PC-3 (cell line): ENCODE results near the gene TAF11. TPM values are rescaled to one million over a fixed set of nuclear protein-coding genes. Genes with fewer than 3 reads are reported as not detected.

Experiments used
- ATAC-seq: fragments of 200-7000 bp; cut with Tn5 transposase; 2 replicates; pipeline ENCODE4 v1.9.1; 2020; ENCODE audit warnings: mild to moderate bottlenecking, moderate library complexity
- BruUV-seq: library from RNA; stranded (reverse); fragments of 400-500 nt; replicated peaks from 2 replicates; lab custom pipeline; 2021; lab: Mats Ljungman, UMichigan
- CTCF ChIA-PET: fragments of 300-600 bp; sonication (Branson Sonifier 250); formaldehyde crosslinking; loops from one replicate; lab custom pipeline; 2022; ENCODE audit warnings: antibody characterized with exemption; lab: Charles Lee
- POLR2A ChIA-PET: fragments of 300-600 bp; sonication (Branson Sonifier 250); formaldehyde crosslinking; loops from one replicate; lab custom pipeline; 2022; ENCODE audit warnings: antibody characterized with exemption; ENCODE audit not compliant: unreplicated experiment; lab: Charles Lee
- DNase-seq: peaks from one replicate; pipeline ENCODE4 v3.0.0-alpha.2; 2015
- H2AFZ ChIP-seq: fragments of 300-600 bp; sonication (generic); 2 replicates; pipeline ENCODE4 v1.6.0; 2016; ENCODE audit warnings: antibody characterized with exemption, low read length
- H3F3A ChIP-seq: fragments of 300-600 bp; sonication (generic); one replicate; pipeline ENCODE4 v1.6.0; 2017; ENCODE audit warnings: antibody characterized with exemption, low read length, control low read depth, mild to moderate bottlenecking; ENCODE audit not compliant: unreplicated experiment
- H3K27ac ChIP-seq: fragments of 300-600 bp; sonication (generic); 2 replicates; pipeline ENCODE4 v1.5.1; 2016; ENCODE audit warnings: mild to moderate bottlenecking, low read length
- H3K27me3 ChIP-seq: fragments of 300-600 bp; sonication (generic); 2 replicates; pipeline ENCODE4 v1.6.1; 2016; ENCODE audit warnings: low read length, mixed read lengths
- H3K36me3 ChIP-seq: fragments of 300-600 bp; sonication (generic); 2 replicates; pipeline ENCODE4 v1.6.1; 2016; ENCODE audit warnings: low read depth, mixed run types, low read length, mixed read lengths
- H3K4me1 ChIP-seq: fragments of 300-600 bp; sonication (generic); 2 replicates; pipeline ENCODE4 v1.5.1; 2016; ENCODE audit warnings: low read length; ENCODE audit not compliant: insufficient read depth
- H3K4me2 ChIP-seq: fragments of 300-600 bp; sonication (generic); 2 replicates; pipeline ENCODE4 v1.6.0; 2016; ENCODE audit warnings: low read length
- H3K4me3 ChIP-seq: fragments of 300-600 bp; sonication (generic); 2 replicates; pipeline ENCODE4 v1.5.1; 2016; ENCODE audit warnings: mild to moderate bottlenecking, low read length, mixed read lengths
- H3K79me2 ChIP-seq: fragments of 300-600 bp; sonication (generic); 2 replicates; pipeline ENCODE4 v1.6.1; 2017; ENCODE audit warnings: low read length, mixed read lengths
- H3K9ac ChIP-seq: fragments of 300-600 bp; sonication (generic); 2 replicates; pipeline ENCODE4 v1.6.0; 2016; ENCODE audit warnings: mild to moderate bottlenecking, low read length
- H3K9me2 ChIP-seq: fragments of 300-600 bp; sonication (generic); replicated peaks from 2 replicates; pipeline ENCODE4 v1.6.1; 2016; ENCODE audit warnings: mixed run types, low read length, mixed read lengths
- H3K9me3 ChIP-seq: fragments of 300-600 bp; sonication (generic); 2 replicates; pipeline ENCODE4 v1.6.1; 2016; ENCODE audit warnings: low read length, mixed read lengths
- H4K20me1 ChIP-seq: fragments of 300-600 bp; sonication (generic); 2 replicates; pipeline ENCODE4 v1.6.1; 2016; ENCODE audit warnings: low read length, mixed read lengths
- EZH2 ChIP-seq: fragments of 300-600 bp; sonication (generic); IDR thresholded peaks from one replicate; pipeline ENCODE4 v1.6.1; 2017; ENCODE audit warnings: antibody characterized with exemption, mild to moderate bottlenecking, low read length; ENCODE audit not compliant: unreplicated experiment
- EZH2phosphoT487 ChIP-seq: fragments of 300-600 bp; sonication (generic); IDR thresholded peaks from 2 replicates; pipeline ENCODE4 v1.6.1; 2018; ENCODE audit warnings: mild to moderate bottlenecking, antibody characterized with exemption, low read length, borderline replicate concordance
- intact Hi-C: fragments of 100-400 bp; cut with micrococcal nuclease; formaldehyde crosslinking; loops from 2 replicates; pipeline ENCODE4 v1.9.0; 2023
- total RNA-seq: library from RNA; depleted of rRNA; stranded (reverse); fragments of >200 nt; gene quantifications from 2 replicates; pipeline ENCODE4 v1.2.3, GENCODE V29; 2014
- TF ChIP-seq, protein P1 (sequence below): fragments of 300-600 bp; sonication (generic); conservative IDR thresholded peaks from 2 replicates; pipeline ENCODE4 v1.5.1; 2017; ENCODE audit warnings: antibody characterized with exemption, low read depth, mild to moderate bottlenecking, low read length

TAF11 gene
- total RNA-seq, 1 experiment from 2014 or later = 24.1 TPM

- Histone ChIP-seq H3K79me2 (no peaks in the 10 kb centered on the region), H3K36me3 (peaks cover 15% of the 10 kb centered on the region; the same call in 1 of the 2 replicates), H3F3A (no peaks in the 10 kb centered on the region), H3K4me1 (peaks cover 12% of the 10 kb centered on the region), H3K27ac (no peak overlapping the region), H3K27me3 (no peaks in the 10 kb centered on the region), H3K9me3 (no peaks in the 10 kb centered on the region), H4K20me1 (no peaks in the 10 kb centered on the region), H3K9me2 (no peaks in the 10 kb centered on the region), H3K4me3 (no peak overlapping the region), H3K9ac (no peak overlapping the region), H3K4me2 (no peak overlapping the region), H2AFZ (no peak overlapping the region)
- CTCF ChIA-PET = no interaction called here
- TF ChIP-seq EZH2 (no peak), EZH2phosphoT487 (no peak)
- TF ChIP-seq, protein P1, sequence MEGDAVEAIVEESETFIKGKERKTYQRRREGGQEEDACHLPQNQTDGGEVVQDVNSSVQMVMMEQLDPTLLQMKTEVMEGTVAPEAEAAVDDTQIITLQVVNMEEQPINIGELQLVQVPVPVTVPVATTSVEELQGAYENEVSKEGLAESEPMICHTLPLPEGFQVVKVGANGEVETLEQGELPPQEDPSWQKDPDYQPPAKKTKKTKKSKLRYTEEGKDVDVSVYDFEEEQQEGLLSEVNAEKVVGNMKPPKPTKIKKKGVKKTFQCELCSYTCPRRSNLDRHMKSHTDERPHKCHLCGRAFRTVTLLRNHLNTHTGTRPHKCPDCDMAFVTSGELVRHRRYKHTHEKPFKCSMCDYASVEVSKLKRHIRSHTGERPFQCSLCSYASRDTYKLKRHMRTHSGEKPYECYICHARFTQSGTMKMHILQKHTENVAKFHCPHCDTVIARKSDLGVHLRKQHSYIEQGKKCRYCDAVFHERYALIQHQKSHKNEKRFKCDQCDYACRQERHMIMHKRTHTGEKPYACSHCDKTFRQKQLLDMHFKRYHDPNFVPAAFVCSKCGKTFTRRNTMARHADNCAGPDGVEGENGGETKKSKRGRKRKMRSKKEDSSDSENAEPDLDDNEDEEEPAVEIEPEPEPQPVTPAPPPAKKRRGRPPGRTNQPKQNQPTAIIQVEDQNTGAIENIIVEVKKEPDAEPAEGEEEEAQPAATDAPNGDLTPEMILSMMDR = no peak
- no TSS peak for BruUV-seq
- intact Hi-C loops = no loop called here
- POLR2A ChIA-PET = no interaction called here
- ATAC-seq = no peak
- DNase-seq = peak; percentile 64
These were observed 52.9 kb downstream of the TAF11 start for GRCh38 chr6:34834789-34835518.

GRCh38 chr6:34832942-34833341 is 54.9 kb downstream of the TAF11 start:
- Histone ChIP-seq H3K4me2 (no peak overlapping the region), H3F3A (no peaks in the 10 kb centered on the region), H3K27ac (no peak overlapping the region), H3K9me3 (no peaks in the 10 kb centered on the region), H2AFZ (no peak overlapping the region), H3K4me1 (peaks cover 12% of the 10 kb centered on the region), H3K9ac (no peak overlapping the region), H3K4me3 (no peak overlapping the region), H3K36me3 (peaks cover 15% of the 10 kb centered on the region; the same call in 1 of the 2 replicates), H3K27me3 (no peaks in the 10 kb centered on the region), H3K79me2 (no peaks in the 10 kb centered on the region), H3K9me2 (no peaks in the 10 kb centered on the region), H4K20me1 (no peaks in the 10 kb centered on the region)
- TF ChIP-seq EZH2phosphoT487 (no peak), EZH2 (no peak)
- TF ChIP-seq, protein P1 = no peak
- ChIA-PET POLR2A (no interaction called here), CTCF (no interaction called here)
- no TSS peak for BruUV-seq
- ATAC-seq (no peak), DNase-seq (no peak)
- intact Hi-C loops = no loop called here

DNA sequence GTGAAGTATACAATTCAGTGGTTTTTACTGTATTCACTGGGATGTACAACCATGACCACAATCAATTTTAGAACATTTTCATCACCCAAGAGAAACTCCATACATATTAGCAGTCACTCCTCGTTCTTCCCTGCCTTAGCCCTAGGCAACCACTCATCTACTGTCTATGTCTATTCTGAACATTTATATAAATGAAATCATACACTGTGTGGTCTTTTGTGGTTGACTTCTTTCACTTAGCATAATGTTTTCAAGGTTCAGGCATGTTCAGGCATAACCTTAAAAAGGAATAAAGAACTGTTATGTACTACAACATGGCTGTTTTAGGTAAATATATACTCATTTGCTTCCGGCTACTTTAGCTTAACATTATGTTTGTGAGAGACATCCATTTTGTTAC is 58.7 kb downstream of the TAF11 start:
- H3K9me2 ChIP-seq = no peaks in the 10 kb centered on the region
- no peaks in the 10 kb centered on the region for H3K9me3 ChIP-seq
- H2AFZ ChIP-seq = no peak overlapping the region
- no peak overlapping the region for H3K9ac ChIP-seq
- H3K27ac ChIP-seq = no peak overlapping the region
- H3K36me3 ChIP-seq = peaks cover 3% of the 10 kb centered on the region; the same call in 1 of the 2 replicates
- TF ChIP-seq EZH2phosphoT487 (no peak), EZH2 (no peak)
- TF ChIP-seq, protein P1 = no peak
- intact Hi-C loops = no loop called here
- POLR2A ChIA-PET = no interaction called here
- no peaks in the 10 kb centered on the region for H3K27me3 ChIP-seq
- no peak overlapping the region for H3K4me2 ChIP-seq
- H3K4me1 ChIP-seq = no peaks in the 10 kb centered on the region
- CTCF ChIA-PET = no interaction called here
- H4K20me1 ChIP-seq = no peaks in the 10 kb centered on the region
- no peak for ATAC-seq
- H3K4me3 ChIP-seq = no peak overlapping the region
- H3K79me2 ChIP-seq = no peaks in the 10 kb centered on the region
- no TSS peak for BruUV-seq
- H3F3A ChIP-seq = no peaks in the 10 kb centered on the region
- no peak for DNase-seq
